BJ (cell line): Measurements from ENCODE around the gene EFHC1. TPM values are rescaled to one million over a fixed set of nuclear protein-coding genes. Genes with fewer than 3 reads are reported as not detected.

Experiments used
- CTCF ChIA-PET: fragments of 350-600 bp; formaldehyde crosslinking; extraction: SDS; loops from one replicate; lab custom pipeline; 2021; ENCODE audit warnings: antibody characterized with exemption, inconsistent platforms; lab: Yijun Ruan, JAX
- POLR2A ChIA-PET: fragments of 300-600 bp; sonication (Branson Sonifier 250); formaldehyde crosslinking; extraction: SDS; loops from one replicate; lab custom pipeline; 2021; ENCODE audit warnings: antibody characterized with exemption; lab: Charles Lee
- DNase-seq: peaks from one replicate; pipeline ENCODE4 v3.0.0-alpha.2; 2011; ENCODE audit warnings: low read depth
- H3K27me3 ChIP-seq: 2 replicates; pipeline ENCODE4 v1.6.0; 2011; ENCODE audit warnings: low read length; ENCODE audit not compliant: control insufficient read depth, insufficient read depth
- H3K36me3 ChIP-seq: 2 replicates; pipeline ENCODE4 v1.5.1; 2011; ENCODE audit warnings: low read length; ENCODE audit not compliant: control insufficient read depth, insufficient read depth
- H3K4me3 ChIP-seq: 2 replicates; pipeline ENCODE4 v1.5.1; 2011; ENCODE audit warnings: low read depth, mild to moderate bottlenecking, control low read depth, low read length
- polyA plus RNA-seq: library from polyadenylated mRNA; depleted of rRNA; stranded (reverse); fragments of >200 nt; gene quantifications from 2 replicates; pipeline ENCODE4 v1.2.3, GENCODE V29; 2011
- TF ChIP-seq, protein P1 (sequence below): IDR thresholded peaks from 2 replicates; pipeline ENCODE4 v1.5.1; 2011; ENCODE audit warnings: low read depth, mild to moderate bottlenecking, control low read depth, inconsistent platforms, low read length, moderate library complexity; ENCODE audit not compliant: insufficient read depth

Gene EFHC1
- polyA plus RNA-seq, 1 experiment = 16.6 TPM

- ChIA-PET CTCF (interaction anchor here (1.1 to 2.4 kb wide), 7 partner anchors 11 to 127 kb away, joined by 3 to 8 read pairs (median 3); no protein-coding TSS in a partner anchor), POLR2A (no interaction called here)
- TF ChIP-seq, protein P1, sequence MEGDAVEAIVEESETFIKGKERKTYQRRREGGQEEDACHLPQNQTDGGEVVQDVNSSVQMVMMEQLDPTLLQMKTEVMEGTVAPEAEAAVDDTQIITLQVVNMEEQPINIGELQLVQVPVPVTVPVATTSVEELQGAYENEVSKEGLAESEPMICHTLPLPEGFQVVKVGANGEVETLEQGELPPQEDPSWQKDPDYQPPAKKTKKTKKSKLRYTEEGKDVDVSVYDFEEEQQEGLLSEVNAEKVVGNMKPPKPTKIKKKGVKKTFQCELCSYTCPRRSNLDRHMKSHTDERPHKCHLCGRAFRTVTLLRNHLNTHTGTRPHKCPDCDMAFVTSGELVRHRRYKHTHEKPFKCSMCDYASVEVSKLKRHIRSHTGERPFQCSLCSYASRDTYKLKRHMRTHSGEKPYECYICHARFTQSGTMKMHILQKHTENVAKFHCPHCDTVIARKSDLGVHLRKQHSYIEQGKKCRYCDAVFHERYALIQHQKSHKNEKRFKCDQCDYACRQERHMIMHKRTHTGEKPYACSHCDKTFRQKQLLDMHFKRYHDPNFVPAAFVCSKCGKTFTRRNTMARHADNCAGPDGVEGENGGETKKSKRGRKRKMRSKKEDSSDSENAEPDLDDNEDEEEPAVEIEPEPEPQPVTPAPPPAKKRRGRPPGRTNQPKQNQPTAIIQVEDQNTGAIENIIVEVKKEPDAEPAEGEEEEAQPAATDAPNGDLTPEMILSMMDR = no peak
- no peak for DNase-seq
- Histone ChIP-seq H3K27me3 (no peaks in the 10 kb centered on the region), H3K4me3 (no peak overlapping the region), H3K36me3 (peaks cover 9% of the 10 kb centered on the region)
These were observed 115.7 kb downstream of the EFHC1 start for GRCh38 chr6:52535711-52536423.

- no peaks in the 10 kb centered on the region for H3K27me3 ChIP-seq
- no peak for DNase-seq
- H3K36me3 ChIP-seq = peaks cover 9% of the 10 kb centered on the region
- TF ChIP-seq, protein P1 = no peak
- POLR2A ChIA-PET = interaction anchor here (0.5 kb wide), 1 partner anchor 42 kb away, joined by 3 read pairs; no protein-coding TSS in a partner anchor
- no peak overlapping the region for H3K4me3 ChIP-seq
- CTCF ChIA-PET = interaction anchor here (1.1 to 2.4 kb wide), 8 partner anchors 12 to 126 kb away, joined by 3 to 8 read pairs (median 4); no protein-coding TSS in a partner anchor
These were observed 116.3 kb downstream of the EFHC1 start for GRCh38 chr6:52536424-52536916.

DNA sequence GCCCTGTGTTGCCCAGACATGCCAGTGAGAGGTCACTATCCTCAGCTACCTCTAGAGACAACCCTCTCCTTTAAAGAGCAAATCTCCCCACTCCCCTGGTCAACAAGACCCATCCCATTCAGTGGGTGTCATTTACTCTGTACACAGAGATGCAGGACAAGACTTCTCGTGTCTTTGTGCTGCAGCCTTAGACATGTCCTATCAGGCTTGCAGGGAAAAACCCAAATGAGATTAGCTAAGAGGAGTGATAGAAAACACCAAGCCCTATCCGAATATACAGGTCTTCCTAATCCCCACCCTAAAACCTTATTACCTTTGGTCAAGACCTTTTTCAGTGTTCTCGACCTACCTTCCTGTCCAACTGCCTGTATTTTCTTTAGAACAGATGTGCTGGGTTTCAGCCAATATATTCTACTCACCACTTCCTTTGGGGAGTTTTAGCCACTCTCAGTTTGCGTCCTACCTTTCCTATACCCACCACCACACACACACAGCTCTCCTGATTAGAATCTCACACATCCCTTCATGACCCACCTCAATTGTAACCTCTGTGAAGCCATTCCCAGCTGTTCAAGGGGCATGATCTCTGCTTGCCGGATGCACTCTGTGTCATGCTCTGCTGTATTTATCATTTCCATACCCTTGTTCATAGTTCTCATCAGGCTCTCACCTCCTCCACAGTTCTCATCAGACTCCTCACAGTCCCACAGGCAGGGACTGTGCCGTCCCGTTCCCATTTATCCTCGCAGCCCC is 117.0 kb downstream of the EFHC1 start:
- ChIA-PET CTCF (interaction anchor here (1.2 to 2.4 kb wide), 6 partner anchors 10 to 126 kb away, joined by 3 to 8 read pairs (median 5); no protein-coding TSS in a partner anchor), POLR2A (interaction anchor here (0.5 kb wide), 1 partner anchor 43 kb away, joined by 3 read pairs; no protein-coding TSS in a partner anchor)
- no peak for DNase-seq
- TF ChIP-seq, protein P1 = no peak
- Histone ChIP-seq H3K36me3 (peaks cover 8% of the 10 kb centered on the region), H3K27me3 (no peaks in the 10 kb centered on the region), H3K4me3 (no peak overlapping the region)

DNA sequence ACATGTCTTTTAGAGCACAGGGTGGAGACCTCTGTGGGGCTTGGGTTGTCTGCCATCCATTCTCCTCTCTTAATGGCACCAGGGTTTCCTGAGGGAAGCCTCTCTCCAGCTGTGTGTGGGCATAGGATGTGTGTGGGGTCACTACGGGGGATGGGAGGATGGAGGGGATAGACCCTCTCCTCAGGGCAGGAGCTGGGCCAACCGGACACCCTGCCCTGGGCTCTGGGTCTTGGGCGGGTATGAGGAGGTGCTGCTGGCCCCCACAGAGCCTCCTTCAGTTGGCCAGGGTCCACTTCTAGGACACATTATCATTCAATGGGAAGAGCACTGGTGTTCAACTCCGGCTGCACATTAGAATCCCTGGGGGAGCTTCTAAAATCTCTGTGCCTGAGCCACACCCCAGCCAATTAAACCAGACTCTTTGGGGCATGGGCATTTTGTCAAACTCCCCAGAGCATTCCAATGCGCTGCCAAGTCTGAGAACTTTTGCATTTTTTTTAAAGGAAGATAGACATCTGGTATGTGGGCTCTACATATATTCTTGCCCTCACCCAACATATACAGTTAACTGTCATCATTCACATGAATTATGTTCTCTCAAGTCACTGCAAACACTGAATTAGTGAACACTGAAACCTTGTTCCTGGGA is 118.2 kb downstream of the EFHC1 start:
- POLR2A ChIA-PET = interaction anchor here (1.6 kb wide), 1 partner anchor 37 kb away, joined by 3 read pairs; no protein-coding TSS in a partner anchor
- Histone ChIP-seq H3K4me3 (no peak overlapping the region), H3K27me3 (no peaks in the 10 kb centered on the region), H3K36me3 (peaks cover 6% of the 10 kb centered on the region)
- DNase-seq = no peak
- TF ChIP-seq, protein P1 = no peak
- CTCF ChIA-PET = interaction anchor here (1.1 to 2.5 kb wide), 7 partner anchors 11 to 124 kb away, joined by 3 to 8 read pairs (median 4); no protein-coding TSS in a partner anchor
